Psoas muscle (tissue), 8 donors: Measurements from ENCODE around the gene CMTM7. TPM values are rescaled to one million over a fixed set of nuclear protein-coding genes. Genes with fewer than 3 reads are reported as not detected.

Experiments used
- ATAC-seq, 4 donors: fragments of 200-7000 bp; cut with Tn5 transposase; one replicate each; pipeline ENCODE4 v1.9.1; 2020; ENCODE audit warnings: moderate library complexity in 3 of 4, mild to moderate bottlenecking in 2 of 4
- DNase-seq, 2 donors: peaks; one replicate each; pipeline ENCODE4 v3.0.0-alpha.2; 2020
- H3K27ac ChIP-seq: fragments of 200-600 bp; one replicate; pipeline ENCODE4 v1.8.0; 2022
- H3K27me3 ChIP-seq, 3 donors: fragments of 200-600 bp in 1 of 3; one replicate each; pipeline versions ENCODE4 v1.6.1 to v1.8.0; 2013 to 2022; ENCODE audit warnings: low read length in 2 of 3, mild to moderate bottlenecking in 2 of 3, moderate library complexity in 1 of 3; ENCODE audit not compliant: insufficient read depth in 3 of 3
- H3K36me3 ChIP-seq, 2 donors: fragments of 200-600 bp in 1 of 2; one replicate each; pipeline versions ENCODE4 v1.6.1 to v1.8.0; 2013 to 2022; ENCODE audit warnings: low read depth in 1 of 2, mild to moderate bottlenecking in 1 of 2, moderate library complexity in 1 of 2; ENCODE audit not compliant: insufficient read depth in 1 of 2
- H3K4me1 ChIP-seq: fragments of 200-600 bp; one replicate; pipeline ENCODE4 v1.8.0; 2022
- H3K4me3 ChIP-seq: fragments of 200-600 bp; one replicate; pipeline ENCODE4 v1.8.0; 2022; ENCODE audit warnings: mild to moderate bottlenecking
- H3K9me3 ChIP-seq: fragments of 200-600 bp; one replicate; pipeline ENCODE4 v1.8.0; 2022
- CTCF ChIP-seq: fragments of 200-600 bp; IDR thresholded peaks from one replicate; pipeline ENCODE4 v1.8.0; 2022; ENCODE audit warnings: antibody characterized with exemption
- WGBS, 3 donors: extraction: QIAGEN DNeasy Blood & Tissue Kit; methylation state at CpG; one replicate each; pipeline versions ENCODE4 v1.1.6 to v1.1.7; 2013; 5-methylcytosine and 5-hydroxymethylcytosine counted together
- intact Hi-C, 2 donors: fragments of 100-400 bp; cut with DNase I; formaldehyde crosslinking; loops; one replicate each; pipeline versions ENCODE4 v1.11.0 to v1.14.2; 2022
- polyA plus RNA-seq, 3 donors: library from polyadenylated mRNA; stranded (reverse); fragments of 200-250 nt; gene quantifications; one replicate each; pipeline ENCODE4 v1.2.3, GENCODE V29; 2013
- total RNA-seq, 4 donors: library from RNA; stranded (reverse); fragmentation: NEBNext Ultra II Directional in 2 of 4; extraction: Animal tissue kit (Norgen Biotek cat#: 25700) in 2 of 4; gene quantifications; one replicate each; pipeline versions ENCODE4 v1.2.1 to v1.2.4, GENCODE V29; 2021 to 2023
- donor health status: healthy with polysubstance abuse.
- donor health status: DM: no; HTN: no; CAD: no; lungs with moderate emphysema.
- donor health status: Bipolar disorder and iron deficiency.
- donor health status: healthy.
- donor health status: DM: yes; HTN: yes; CAD: no.
- donor health status: DM: no; HTN: no; CAD: no.
- donor health status: DM: no; HTN: no; CAD: no.
- donor health status: DM: yes; HTN: yes; CAD: no.

CMTM7 gene
- total and polyA plus RNA-seq, 7 donors = 0.65 to 18.5 (median 2.6) TPM

- TF ChIP-seq CTCF = no peak
- Histone ChIP-seq H3K4me1 (peaks cover under 1% of the 10 kb centered on the region), H3K27ac (no peak overlapping the region), H3K9me3 (no peaks in the 10 kb centered on the region), H3K27me3 (no peaks in the 10 kb centered on the region), H3K36me3 (no peaks in the 10 kb centered on the region), H3K4me3 (no peak overlapping the region)
- WGBS, 3 donors = 43 to 56% (median 55%) methylated on average over 2 of the region's 2 CpGs
- ATAC-seq = no peak
- DNase-seq = no peak
- intact Hi-C loops = loop anchor here in 1 of 2 donors (5.0 kb wide), 1 partner anchor 98 kb away; no protein-coding TSS in a partner anchor
Observed at GRCh38 chr3:32395496-32395895, 3.8 kb downstream of the CMTM7 start.

- H3K36me3 ChIP-seq = no peaks in the 10 kb centered on the region
- no peak overlapping the region for H3K4me3 ChIP-seq
- no peak for DNase-seq
- intact Hi-C loops = loop anchor here in 1 of 2 donors (5.0 kb wide), 1 partner anchor 101 kb away; no protein-coding TSS in a partner anchor
- WGBS, 3 donors = 49 to 72% (median 67%) methylated on average over 2 of the region's 2 CpGs
- H3K9me3 ChIP-seq = no peaks in the 10 kb centered on the region
- no peak for ATAC-seq
- TF ChIP-seq CTCF = no peak
- H3K27me3 ChIP-seq = no peaks in the 10 kb centered on the region
- H3K4me1 ChIP-seq = peaks cover 9% of the 10 kb centered on the region
- no peak overlapping the region for H3K27ac ChIP-seq
Observed at GRCh38 chr3:32397941-32398340, 6.3 kb downstream of the CMTM7 start.

GRCh38 chr3:32398531-32398930 is 6.9 kb downstream of the CMTM7 start:
- H3K36me3 ChIP-seq = no peaks in the 10 kb centered on the region
- intact Hi-C loops = loop anchor here in 1 of 2 donors (5.0 kb wide), 1 partner anchor 101 kb away; no protein-coding TSS in a partner anchor
- TF ChIP-seq CTCF = no peak
- no peaks in the 10 kb centered on the region for H3K27me3 ChIP-seq
- DNase-seq (peak; percentile 39 to 63), ATAC-seq (no peak)
- no peaks in the 10 kb centered on the region for H3K9me3 ChIP-seq
- 70 to 79% (median 74%) methylated on average over 10 of the region's 10 CpGs for WGBS, 3 donors
- H3K4me1 ChIP-seq = peaks cover 9% of the 10 kb centered on the region
- no peak overlapping the region for H3K4me3 ChIP-seq
- no peak overlapping the region for H3K27ac ChIP-seq

GRCh38 chr3:32399030-32399620 is 7.5 kb downstream of the CMTM7 start:
- Histone ChIP-seq H3K4me1 (peaks cover 9% of the 10 kb centered on the region), H3K4me3 (no peak overlapping the region), H3K9me3 (no peaks in the 10 kb centered on the region), H3K27ac (no peak overlapping the region), H3K36me3 (no peaks in the 10 kb centered on the region), H3K27me3 (no peaks in the 10 kb centered on the region)
- 59 to 60% (median 59%) methylated on average over 2 of the region's 2 CpGs for WGBS, 3 donors
- ATAC-seq = no peak
- DNase-seq = no peak
- intact Hi-C loops = loop anchor here in 1 of 2 donors (5.0 kb wide), 1 partner anchor 102 kb away; no protein-coding TSS in a partner anchor
- TF ChIP-seq CTCF = peak; percentile 46

DNA sequence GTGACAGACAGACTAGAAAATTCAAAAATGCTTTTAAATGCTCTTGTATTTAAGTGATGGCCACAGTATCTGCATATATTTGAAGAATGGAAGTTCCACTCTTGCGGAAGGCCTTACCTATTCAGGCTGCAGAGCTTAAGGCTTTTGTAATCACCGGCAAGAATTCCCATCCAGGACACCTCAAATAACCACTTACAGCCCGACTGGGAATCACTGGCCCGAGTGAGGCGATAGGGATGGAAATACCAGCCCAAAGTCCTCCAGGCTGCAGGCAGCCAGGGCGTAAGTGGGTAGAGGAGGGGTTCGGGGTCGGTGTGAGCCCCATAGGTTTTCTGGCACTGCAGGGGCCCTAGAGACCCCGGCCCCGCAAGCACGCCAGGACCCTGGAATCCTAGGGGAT is 9.5 kb downstream of the CMTM7 start:
- no peaks in the 10 kb centered on the region for H3K9me3 ChIP-seq
- ATAC-seq = no peak
- no peaks in the 10 kb centered on the region for H3K27me3 ChIP-seq
- H3K27ac ChIP-seq = peak overlapping the region; percentile 85
- peak overlapping the region; percentile 63 for H3K4me3 ChIP-seq
- TF ChIP-seq CTCF = no peak
- intact Hi-C loops = no loop called here
- no peak for DNase-seq
- peaks cover 9% of the 10 kb centered on the region for H3K4me1 ChIP-seq
- no peaks in the 10 kb centered on the region for H3K36me3 ChIP-seq
- WGBS, 3 donors = 11 to 12% (median 11%) methylated on average over 11 of the region's 11 CpGs
